Stimulated activated CD4-positive, alpha-beta T cell treated with anti-CD3 and anti-CD28 coated beads, Interleukin-12 subunit alpha, Interleukin-12 subunit beta, amount 100 ng/mL, for 24 hours (primary cell): ENCODE data around the gene ZEB2.

Experiments
- DNase-seq, 2 experiments: peaks; one replicate each; pipeline ENCODE4 v3.0.0-alpha.2; 2020; ENCODE audit warnings: low read depth in 2 of 2

ZEB2 gene

GRCh38 chr2:144452169-144452988 lies 67.5 kb downstream of the ZEB2 start:
- no peak for DNase-seq

- DNase-seq, result no peak
Measured at GRCh38 chr2:144451443-144451842, 68.5 kb downstream of the ZEB2 start.

DNA sequence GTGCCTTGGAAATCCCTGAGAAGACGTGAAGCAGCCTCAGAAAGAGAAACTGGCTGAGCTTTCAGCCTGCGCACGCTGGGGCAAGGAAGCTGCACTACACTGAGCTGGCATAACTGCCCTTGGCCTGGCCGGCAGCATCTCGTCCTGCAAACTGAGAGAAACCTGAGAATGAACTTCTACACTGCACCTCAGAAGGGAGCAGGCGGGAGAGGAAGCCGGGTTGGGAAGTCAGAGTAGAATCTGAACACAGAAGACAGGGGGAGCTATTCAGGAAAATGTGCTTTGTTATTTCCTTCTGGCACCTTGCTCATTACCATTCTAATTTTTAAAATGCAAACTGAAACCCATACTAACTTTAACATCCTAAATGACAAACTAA lies 70.9 kb downstream of the ZEB2 start:
- DNase-seq, result no peak

GRCh38 chr2:144448389-144449027 lies 71.4 kb downstream of the ZEB2 start:
- DNase-seq, result no peak

DNA sequence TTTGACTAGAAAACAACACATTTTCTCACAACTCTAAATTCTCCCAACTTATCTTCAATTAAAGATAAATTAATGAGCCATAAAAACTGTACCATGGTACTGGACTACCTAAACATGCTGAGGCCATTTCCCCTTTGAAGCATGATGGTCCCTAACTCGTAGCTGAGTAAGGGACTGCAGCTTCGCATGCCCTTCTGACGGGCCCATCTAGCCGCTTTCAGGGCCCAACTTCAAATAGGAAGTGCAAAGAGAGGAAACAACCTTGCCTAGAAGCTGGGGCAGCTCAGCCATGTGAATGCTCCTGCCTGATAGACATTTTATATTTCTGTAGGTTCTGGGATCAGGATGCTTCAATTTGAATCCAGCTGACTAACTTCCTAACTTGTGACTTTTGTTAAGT lies 72.4 kb downstream of the ZEB2 start:
- DNase-seq, result no peak

DNA sequence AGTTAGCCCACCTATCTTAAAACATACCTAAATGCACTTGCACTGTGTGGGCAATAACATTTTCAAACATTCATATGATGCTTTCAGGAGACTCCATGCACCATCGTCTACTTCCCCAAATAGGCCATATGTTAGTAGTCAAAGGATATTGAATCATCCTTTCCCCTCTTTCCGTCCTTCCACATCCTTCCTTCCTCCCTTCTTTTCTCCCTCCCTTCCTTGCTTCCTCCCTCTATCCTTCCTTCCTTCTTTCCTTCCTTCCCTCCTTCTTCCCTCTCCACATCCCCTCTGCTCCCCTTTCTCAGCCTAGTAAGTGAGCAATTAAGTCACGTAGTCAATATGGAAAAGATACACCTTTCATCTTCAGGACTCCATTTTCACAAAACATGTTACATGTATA lies 73.8 kb downstream of the ZEB2 start:
- DNase-seq, result no peak

- no peak for DNase-seq
Measured at GRCh38 chr2:144445196-144445595, 74.7 kb downstream of the ZEB2 start.

DNA sequence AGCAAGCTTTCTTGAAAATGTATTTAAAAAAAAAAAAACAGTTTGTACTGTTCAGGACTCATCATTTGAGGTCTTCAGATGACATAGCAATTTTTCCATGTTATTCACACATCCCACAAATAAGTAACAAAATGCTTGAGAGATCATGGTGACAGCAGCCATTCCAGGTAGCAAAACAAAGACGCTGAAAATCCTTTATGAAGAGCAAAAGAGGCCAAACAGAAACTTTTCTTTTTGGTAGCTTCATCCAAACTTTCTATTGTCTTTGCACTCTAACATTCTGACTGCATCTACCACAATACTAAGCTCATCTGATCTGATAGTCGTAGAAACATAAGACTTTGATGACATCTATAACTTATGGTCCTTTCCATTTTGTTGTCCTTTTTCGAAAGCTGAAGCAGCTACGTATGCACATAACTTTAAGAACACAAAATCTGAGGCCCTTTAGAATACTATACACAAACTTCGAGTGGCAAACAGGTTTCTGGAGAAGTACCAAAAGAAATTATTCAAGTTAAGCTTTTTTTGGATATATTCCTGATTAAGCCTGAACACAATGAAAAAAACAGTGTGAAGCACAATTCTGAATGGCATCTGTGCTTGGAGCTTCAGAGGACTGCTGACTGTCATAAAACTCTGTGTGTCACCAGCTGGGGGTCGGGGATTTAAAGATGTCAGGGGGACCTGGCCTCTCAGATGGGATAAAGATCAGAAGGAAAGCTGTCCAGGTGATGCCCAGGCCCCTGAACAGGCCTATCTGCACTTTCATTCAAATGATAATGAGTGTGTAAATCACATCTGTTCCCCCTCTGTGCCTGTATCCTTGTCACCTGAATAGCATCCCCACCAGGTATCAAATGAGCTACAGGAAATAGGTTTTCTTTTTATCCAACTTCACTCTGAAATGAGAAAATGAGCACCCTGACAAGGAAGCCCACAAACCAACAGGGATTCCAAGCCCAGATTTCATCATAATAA lies 75.8 kb downstream of the ZEB2 start:
- no peak for DNase-seq

GRCh38 chr2:144441711-144442141 lies 78.2 kb downstream of the ZEB2 start:
- DNase-seq, result no peak

DNA sequence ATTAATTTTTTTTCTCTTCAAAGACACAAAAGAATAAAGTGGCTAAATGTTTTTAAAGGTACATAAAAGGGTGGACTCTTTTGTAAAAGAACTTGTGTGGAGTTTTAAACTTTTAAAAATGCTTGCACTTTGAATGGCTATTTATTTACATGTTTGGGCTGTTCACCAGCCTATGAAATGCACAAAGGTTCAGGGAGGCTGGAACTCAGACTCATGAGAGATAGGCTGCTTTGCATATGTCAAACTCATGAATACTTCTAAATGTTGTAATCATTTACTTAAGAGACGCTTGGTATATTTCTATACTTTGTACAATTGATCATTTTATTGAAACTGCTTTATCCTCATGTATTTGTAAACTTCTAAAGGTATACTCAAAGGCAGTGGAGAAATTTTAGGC lies 79.9 kb downstream of the ZEB2 start:
- no peak for DNase-seq

- no peak for DNase-seq
Measured at GRCh38 chr2:144438801-144439631, 80.9 kb downstream of the ZEB2 start.

DNA sequence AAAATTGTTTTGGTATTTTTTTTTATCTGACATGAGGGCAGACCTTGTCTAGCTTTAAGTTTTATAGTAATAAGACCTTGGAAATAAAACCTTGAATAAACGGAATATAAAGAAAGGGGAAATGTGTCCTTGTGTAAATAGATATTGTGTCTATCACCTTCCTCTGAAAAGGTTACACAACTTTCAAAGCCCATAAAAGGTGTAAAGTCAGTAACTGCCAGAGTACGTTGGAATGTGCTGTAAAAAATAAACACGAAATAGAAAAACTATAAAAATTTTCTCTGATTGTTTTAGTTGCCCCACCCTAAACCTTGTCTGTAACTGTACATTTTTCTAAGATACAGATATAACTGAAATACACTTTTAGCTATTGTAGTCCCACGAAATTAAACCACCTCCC lies 82.3 kb downstream of the ZEB2 start:
- no peak for DNase-seq

DNA sequence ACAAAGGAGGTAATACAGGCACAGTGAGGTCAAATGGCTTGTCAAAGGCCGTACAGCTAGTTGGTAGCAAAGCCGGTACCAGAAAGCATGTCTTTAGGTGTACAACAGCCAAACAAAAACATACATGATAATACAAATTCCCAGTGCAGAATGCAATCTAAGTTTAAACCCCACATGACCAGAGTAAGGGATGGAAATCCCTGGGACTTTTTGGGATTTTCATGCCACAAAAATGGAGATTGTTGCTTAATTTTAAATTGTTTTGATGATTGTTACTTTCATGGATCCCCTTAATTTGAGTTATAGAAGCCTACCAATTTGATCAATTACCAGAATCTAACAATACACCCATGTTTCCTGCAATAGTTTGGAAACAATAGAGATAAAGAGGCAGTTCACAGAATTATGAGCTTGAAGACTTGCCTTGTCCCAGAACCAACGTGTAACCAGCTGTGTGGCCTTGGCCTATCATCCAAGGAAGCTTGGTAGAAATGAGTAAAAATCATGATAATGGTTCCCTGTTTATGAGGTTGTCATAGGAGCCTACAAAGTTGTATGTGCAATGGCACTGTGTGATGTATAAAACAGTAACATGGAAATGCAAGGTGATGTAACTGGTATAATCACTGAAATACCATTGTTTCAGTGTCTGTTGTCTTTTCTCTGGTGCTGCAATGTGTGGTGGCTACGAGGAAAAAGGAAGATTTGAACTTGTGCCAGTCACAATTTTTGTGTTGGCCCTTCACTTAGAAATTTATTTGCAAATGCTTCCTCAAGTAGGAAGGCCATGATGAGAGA lies 85.3 kb downstream of the ZEB2 start:
- DNase-seq, result no peak

- DNase-seq, result no peak
Measured at GRCh38 chr2:144432921-144433320, 87.0 kb downstream of the ZEB2 start.

GRCh38 chr2:144431998-144432397 lies 87.9 kb downstream of the ZEB2 start:
- DNase-seq, result no peak

- no peak for DNase-seq
Measured at GRCh38 chr2:144431392-144431783, 88.5 kb downstream of the ZEB2 start.

DNA sequence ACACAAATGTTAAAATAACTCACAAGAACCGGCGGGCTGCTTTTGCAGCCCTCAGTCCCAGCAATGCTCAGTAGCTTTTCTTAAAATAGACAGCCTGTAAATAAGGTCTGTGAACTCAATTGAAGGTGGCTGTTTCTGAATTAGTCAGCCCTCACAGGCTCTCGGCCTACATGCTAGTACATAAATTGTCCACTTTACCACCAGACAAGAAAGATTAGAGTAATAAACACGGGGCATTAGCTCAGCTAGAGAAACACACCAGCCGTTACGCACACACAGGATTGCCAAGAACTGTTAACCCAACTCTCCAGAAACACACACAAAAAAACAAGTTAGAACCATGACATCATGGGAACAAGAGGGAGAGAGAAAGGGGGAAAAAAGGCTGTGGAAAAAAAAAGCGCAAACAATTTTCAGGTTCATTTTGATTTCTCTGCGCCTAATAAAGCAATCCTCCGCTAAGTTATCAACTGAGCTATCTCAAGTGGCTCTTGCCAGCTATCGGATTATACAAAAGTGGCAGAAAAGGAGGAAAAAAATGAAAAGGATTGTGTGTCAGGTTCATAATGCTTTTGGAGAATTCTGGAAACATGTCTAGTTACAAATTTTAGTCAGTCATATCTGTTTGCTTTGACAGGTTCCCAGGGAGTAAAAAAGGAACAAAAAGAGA lies 89.1 kb downstream of the ZEB2 start:
- no peak for DNase-seq

DNA sequence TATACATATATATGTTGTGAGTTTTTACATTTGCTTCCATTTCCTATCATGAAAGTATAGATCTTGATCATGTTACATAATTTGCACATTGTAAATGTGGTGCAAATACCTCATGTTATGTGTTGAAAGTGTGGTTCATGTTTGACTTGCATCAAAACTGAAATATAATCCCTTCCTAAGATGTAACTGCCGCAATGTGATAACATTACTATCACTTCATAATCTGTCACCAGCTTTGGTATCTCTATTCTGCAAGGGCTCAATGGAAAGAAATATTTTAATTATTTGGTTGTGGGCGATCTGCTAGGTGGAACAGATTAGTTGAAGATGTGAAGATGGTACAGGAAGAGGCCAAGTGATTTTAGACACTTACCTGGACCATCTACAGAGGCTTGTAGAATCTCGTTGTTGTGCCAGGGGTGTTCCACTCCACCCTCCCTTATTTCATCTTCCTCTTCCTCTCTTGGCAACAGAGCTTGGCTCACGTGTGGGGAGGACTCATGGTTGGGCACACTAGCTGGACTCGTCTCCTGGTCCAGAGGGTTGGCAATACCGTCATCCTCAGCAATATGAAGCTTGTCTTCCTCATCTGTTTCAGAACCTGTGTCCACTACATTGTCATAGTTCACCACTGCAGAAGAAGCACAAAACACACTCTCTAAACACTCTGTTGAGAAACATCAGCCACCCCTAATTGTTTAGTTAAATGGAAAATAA lies 90.4 kb downstream of the ZEB2 start:
- DNase-seq, result no peak

- no peak for DNase-seq
Measured at GRCh38 chr2:144426981-144427479, 92.9 kb downstream of the ZEB2 start.
